AG04450 (cell line): ENCODE results near the gene TFAP2E. TPM values are rescaled to one million over a fixed set of nuclear protein-coding genes. Genes with fewer than 3 reads are reported as not detected.

Experiments used
- CTCF ChIA-PET: fragments of 300-600, 350-600 bp; formaldehyde crosslinking; extraction: SDS; loops from one replicate; lab custom pipeline; 2022; ENCODE audit warnings: antibody characterized with exemption, inconsistent platforms; lab: Charles Lee
- POLR2A ChIA-PET: fragments of 350-600 bp; formaldehyde crosslinking; extraction: SDS; loops from one replicate; lab custom pipeline; 2021; ENCODE audit warnings: antibody characterized with exemption, inconsistent platforms; lab: Yijun Ruan, JAX
- DNase-seq: peaks from one replicate; pipeline ENCODE4 v3.0.0-alpha.2; 2011; ENCODE audit warnings: low read depth, low spot score
- H3K27ac ChIP-seq: one replicate; pipeline ENCODE4 v1.5.1; 2012; ENCODE audit warnings: low read depth, low read length, control low read depth
- H3K27me3 ChIP-seq: one replicate; pipeline ENCODE4 v1.6.0; 2012; ENCODE audit warnings: low read length; ENCODE audit not compliant: control insufficient read depth, insufficient read depth
- H3K4me3 ChIP-seq: 2 replicates; pipeline ENCODE4 v1.5.1; 2011; ENCODE audit warnings: mild to moderate bottlenecking, low read depth, low read length, control low read depth
- H3K9me3 ChIP-seq: 2 replicates; pipeline ENCODE4 v1.5.1; 2012; ENCODE audit warnings: low read length; ENCODE audit not compliant: control insufficient read depth, insufficient read depth
- polyA plus RNA-seq: library from polyadenylated mRNA; depleted of rRNA; stranded (reverse); fragments of >200 nt; gene quantifications from 2 replicates; pipeline ENCODE4 v1.2.3, GENCODE V29; 2011
- TF ChIP-seq, protein P1 (sequence below): IDR thresholded peaks from 2 replicates; pipeline ENCODE4 v1.5.1; 2011; ENCODE audit warnings: low read depth, low read length, control low read depth, inconsistent platforms

The TFAP2E gene
- polyA plus RNA-seq, 1 experiment, result 0.05 TPM

DNA sequence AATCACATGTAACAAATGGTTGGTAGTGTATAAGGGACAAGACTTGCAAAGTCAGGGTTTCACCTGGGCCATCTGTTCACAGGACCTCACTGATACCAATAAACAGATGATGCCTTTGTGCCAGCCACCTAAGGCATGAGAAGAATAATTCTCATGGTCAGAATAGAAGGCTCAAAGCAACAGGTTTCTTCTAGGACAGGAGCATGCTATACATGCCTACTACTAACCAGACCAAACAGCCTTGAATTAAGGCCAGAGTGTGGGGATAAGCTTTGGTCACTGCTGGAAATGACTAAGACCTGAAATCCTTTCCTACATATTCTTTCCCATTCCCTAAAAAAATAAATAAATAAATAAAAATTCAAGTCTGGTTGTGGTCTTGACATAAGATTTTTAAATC lies 50.7 kb downstream of the TFAP2E start:
- TF ChIP-seq, protein P1, sequence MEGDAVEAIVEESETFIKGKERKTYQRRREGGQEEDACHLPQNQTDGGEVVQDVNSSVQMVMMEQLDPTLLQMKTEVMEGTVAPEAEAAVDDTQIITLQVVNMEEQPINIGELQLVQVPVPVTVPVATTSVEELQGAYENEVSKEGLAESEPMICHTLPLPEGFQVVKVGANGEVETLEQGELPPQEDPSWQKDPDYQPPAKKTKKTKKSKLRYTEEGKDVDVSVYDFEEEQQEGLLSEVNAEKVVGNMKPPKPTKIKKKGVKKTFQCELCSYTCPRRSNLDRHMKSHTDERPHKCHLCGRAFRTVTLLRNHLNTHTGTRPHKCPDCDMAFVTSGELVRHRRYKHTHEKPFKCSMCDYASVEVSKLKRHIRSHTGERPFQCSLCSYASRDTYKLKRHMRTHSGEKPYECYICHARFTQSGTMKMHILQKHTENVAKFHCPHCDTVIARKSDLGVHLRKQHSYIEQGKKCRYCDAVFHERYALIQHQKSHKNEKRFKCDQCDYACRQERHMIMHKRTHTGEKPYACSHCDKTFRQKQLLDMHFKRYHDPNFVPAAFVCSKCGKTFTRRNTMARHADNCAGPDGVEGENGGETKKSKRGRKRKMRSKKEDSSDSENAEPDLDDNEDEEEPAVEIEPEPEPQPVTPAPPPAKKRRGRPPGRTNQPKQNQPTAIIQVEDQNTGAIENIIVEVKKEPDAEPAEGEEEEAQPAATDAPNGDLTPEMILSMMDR, result no peak
- CTCF ChIA-PET, result interaction anchor here (1.0 kb wide), 1 partner anchor 103 kb away, joined by 4 read pairs; no protein-coding TSS in a partner anchor
- H3K27ac ChIP-seq, result no peak overlapping the region
- H3K27me3 ChIP-seq, result no peaks in the 10 kb centered on the region
- DNase-seq, result no peak
- H3K4me3 ChIP-seq, result no peak overlapping the region
- POLR2A ChIA-PET, result no interaction called here
- H3K9me3 ChIP-seq, result no peaks in the 10 kb centered on the region

DNA sequence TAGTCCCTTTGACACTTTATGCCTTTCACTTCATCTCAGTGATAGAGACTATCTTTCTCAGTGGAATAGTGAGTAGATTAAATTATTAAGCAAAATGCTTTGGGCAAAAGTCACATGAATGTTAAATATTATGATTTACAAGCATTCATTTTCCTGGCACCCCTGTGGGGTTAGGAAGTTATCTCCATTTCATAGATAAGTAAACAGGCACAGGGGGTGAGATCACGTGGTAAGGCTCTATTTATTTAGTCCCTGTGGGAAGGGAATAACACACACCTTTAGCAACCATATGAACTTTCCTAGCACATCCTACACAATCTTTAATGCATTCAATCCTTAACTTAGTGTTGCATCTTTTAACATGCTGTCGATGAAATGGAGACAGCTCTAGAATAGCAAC lies 55.9 kb downstream of the TFAP2E start:
- DNase-seq, result no peak
- TF ChIP-seq, protein P1, result no peak
- CTCF ChIA-PET, result interaction anchor here (0.7 to 1.9 kb wide), 2 partner anchors 20 to 86 kb away, joined by 3 to 9 read pairs; no protein-coding TSS in a partner anchor
- POLR2A ChIA-PET, result no interaction called here
- Histone ChIP-seq H3K27me3 (no peaks in the 10 kb centered on the region), H3K4me3 (no peak overlapping the region), H3K9me3 (no peaks in the 10 kb centered on the region), H3K27ac (no peak overlapping the region)

DNA sequence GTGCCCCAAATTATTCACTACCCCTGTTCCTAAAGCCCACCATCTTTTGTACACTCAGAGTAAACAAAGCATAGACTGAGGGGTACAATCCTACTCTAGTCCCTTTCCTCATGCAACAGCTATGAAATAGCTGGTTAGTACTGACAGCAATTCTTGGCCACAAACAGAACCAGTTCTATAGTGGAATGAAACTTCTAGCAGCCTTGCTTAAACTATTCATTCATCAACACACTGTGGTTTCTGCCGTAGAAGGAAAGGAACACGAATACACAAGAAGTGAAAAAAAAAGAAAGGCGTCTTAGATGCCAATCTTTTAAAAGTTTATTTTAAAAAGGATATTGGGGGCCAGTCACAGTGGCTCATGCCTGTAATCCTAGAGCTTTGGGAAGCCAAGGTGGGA lies 58.3 kb downstream of the TFAP2E start:
- ChIA-PET POLR2A (no interaction called here), CTCF (no interaction called here)
- no peaks in the 10 kb centered on the region for H3K9me3 ChIP-seq
- TF ChIP-seq, protein P1, result no peak
- no peak for DNase-seq
- no peaks in the 10 kb centered on the region for H3K27me3 ChIP-seq
- H3K4me3 ChIP-seq, result no peak overlapping the region
- no peak overlapping the region for H3K27ac ChIP-seq

DNA sequence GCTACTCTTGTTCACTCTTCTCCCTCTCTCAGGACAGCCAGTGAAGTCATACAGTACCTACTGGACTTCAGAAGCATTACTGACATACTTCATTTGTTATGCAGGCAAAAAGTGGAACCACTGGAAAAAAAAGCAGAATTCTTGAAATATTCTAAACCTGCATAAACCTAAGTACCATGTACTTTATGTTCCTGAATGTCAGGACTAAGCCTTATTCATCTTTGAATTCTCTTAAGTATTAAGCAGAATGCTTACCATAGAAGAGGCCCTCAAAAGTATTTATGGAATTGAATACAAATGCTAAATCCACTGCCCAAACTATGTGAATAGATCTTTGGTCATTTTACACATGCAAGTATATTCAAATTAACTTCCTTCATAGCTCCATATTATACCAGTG lies 60.4 kb downstream of the TFAP2E start:
- H3K9me3 ChIP-seq, result no peaks in the 10 kb centered on the region
- no peak for DNase-seq
- POLR2A ChIA-PET, result no interaction called here
- H3K27me3 ChIP-seq, result no peaks in the 10 kb centered on the region
- CTCF ChIA-PET, result interaction anchor here (1.4 kb wide), 1 partner anchor 93 kb away, joined by 4 read pairs; no protein-coding TSS in a partner anchor
- no peak overlapping the region for H3K4me3 ChIP-seq
- H3K27ac ChIP-seq, result no peak overlapping the region
- TF ChIP-seq, protein P1, result no peak

DNA sequence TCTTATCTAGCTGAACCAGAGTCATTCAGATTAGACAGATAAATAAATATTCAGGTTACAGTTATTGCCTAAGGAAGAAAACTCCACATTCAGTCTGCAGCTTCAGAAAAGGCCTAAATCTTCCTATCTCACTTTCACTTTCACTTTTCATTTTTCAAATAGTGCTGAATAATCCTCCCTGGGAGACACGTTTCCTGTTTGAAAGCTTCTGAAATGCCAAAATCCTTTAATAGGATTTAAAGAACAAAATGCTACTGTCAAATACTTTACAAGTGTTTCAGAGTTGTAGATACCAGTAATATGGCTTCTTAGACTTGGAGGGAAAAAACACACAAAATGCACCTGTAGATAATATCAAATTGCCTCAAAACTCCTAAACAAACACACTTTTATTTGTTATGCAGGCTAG lies 64.3 kb downstream of the TFAP2E start:
- peaks cover 3% of the 10 kb centered on the region; the same call in 1 of the 2 replicates for H3K9me3 ChIP-seq
- TF ChIP-seq, protein P1, result no peak
- no peak overlapping the region for H3K27ac ChIP-seq
- CTCF ChIA-PET, result interaction anchor here (0.5 to 2.9 kb wide), 3 partner anchors 20 to 89 kb away, joined by 3 to 16 read pairs (median 8); no protein-coding TSS in a partner anchor
- POLR2A ChIA-PET, result no interaction called here
- no peak for DNase-seq
- no peaks in the 10 kb centered on the region for H3K27me3 ChIP-seq
- H3K4me3 ChIP-seq, result peak overlapping the region; percentile 39
